NCI-H2081 treated with DMSO at 0.1 percent for 48 hours (cell line): ENCODE data around the gene CCNI.

Experiments used
- DNase-seq: peaks from one replicate; lab custom pipeline; 2025; lab: John Stamatoyannopoulos, UW

CCNI gene

DNA sequence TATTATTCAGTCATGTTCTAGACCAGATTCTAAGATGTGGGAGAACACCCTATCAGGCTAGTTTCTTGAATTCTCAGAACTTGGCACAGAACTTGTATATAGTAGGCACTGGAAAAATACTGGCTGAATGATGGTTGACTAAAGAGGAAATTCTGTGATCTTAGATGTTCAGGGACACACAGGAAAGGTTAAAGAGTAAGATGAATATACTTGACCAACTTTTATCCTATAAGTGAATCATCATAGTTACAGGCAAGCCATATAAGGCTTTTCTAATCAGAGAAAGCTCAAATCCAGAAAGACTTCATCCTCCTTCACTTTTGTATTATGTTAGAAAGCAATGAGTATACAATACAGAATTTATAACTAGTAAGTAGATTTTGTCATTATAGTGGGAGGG lies 72.4 kb downstream of the CCNI start:
- DNase-seq, result no peak

GRCh38 chr4:77002321-77003107 lies 73.3 kb downstream of the CCNI start:
- DNase-seq, result no peak

DNA sequence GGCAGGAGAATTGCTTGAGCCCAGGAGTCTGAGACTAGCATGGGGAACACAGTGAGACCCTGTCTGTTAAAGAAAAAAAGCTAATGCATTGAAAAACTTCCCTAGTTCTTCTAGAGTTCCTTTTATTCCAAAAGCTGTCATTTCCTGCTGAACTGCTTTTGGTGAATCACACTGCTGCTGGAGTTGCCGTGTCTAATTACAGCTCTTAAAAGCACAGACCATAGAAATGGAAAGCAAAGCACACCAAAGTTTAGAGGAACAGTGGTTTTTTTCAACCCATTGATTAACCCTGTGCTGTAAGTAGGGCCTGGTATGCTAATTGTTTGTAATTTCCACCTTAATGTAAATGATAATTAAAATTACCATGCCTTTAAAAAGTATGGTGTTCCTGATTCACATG lies 73.9 kb downstream of the CCNI start:
- DNase-seq, result no peak

DNA sequence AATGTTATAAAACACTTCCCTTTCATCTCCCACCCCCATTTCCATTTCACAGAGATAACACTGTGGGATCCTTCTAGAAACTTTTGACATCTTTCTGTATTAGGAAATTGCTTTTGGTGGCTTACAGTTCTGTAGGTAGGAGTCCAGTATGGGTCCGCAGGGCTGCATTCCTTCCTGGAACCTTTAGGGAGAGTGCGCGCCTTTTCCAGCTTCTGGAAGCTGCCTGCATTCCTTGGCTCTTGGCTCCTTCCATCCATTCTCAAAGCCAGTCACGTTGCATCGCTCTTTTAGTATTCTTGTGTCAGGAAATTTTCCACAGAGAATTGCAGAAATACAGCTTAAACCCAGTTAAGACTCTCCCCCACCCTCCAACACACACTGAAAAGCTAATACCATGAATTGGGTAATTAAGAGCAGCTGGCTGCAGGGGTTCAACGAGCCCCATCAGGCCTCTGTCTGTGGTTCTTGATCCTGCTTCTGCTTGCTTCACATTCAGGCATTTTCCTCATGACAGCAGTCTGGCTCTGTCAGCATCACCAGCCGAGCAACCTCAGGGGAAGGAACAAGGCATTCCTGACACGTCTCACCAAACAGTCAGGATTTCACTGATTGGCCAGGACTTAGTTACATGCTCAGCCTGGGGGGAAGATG lies 77.4 kb downstream of the CCNI start:
- no peak for DNase-seq

DNA sequence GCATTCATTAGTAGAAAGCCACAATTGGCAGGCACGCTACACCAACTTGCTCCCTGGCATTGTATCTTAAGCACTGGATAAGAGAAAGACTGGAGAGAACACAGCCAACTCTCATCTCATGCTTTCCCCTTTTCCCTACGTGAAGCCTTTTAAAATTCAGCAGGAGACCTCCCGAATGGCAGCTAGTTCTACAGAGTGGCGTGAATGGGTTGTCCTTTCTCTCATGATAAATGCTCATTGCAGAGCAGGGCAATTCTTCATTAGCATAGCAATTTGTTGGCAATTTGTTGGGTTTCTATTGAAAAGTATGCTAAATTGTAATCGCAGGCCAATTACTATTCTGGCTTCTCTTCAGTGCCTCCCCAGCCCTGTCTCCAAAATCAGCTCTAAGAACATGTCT lies 78.3 kb downstream of the CCNI start:
- no peak for DNase-seq
